GM23248 (cell line): ENCODE data around the gene MAPK4. TPM values are rescaled to one million over a fixed set of nuclear protein-coding genes. Genes with fewer than 3 reads are reported as not detected.

Source experiments
- DNase-seq: peaks from one replicate; pipeline ENCODE4 v3.0.0-alpha.2; 2015
- H2AFZ ChIP-seq: fragments of 200-600 bp; sonication (generic); 2 replicates; pipeline ENCODE4 v1.6.1; 2016; ENCODE audit warnings: antibody characterized with exemption
- H3F3A ChIP-seq: fragments of 200-600 bp; sonication (generic); 2 replicates; pipeline ENCODE4 v1.6.1; 2016; ENCODE audit warnings: mild to moderate bottlenecking, antibody characterized with exemption, mixed run types; ENCODE audit not compliant: insufficient read depth
- H3K27ac ChIP-seq: fragments of 200-600 bp; sonication (generic); 2 replicates; pipeline ENCODE4 v1.5.1; 2016; ENCODE audit warnings: mild to moderate bottlenecking
- H3K27me3 ChIP-seq: fragments of 200-600 bp; sonication (generic); replicated peaks from 2 replicates; pipeline ENCODE4 v1.6.1; 2016; ENCODE audit warnings: mild to moderate bottlenecking; ENCODE audit not compliant: insufficient read depth
- H3K36me3 ChIP-seq: fragments of 200-600 bp; sonication (generic); 2 replicates; pipeline ENCODE4 v1.6.1; 2016; ENCODE audit warnings: low read depth, mild to moderate bottlenecking
- H3K4me1 ChIP-seq: fragments of 200-600 bp; sonication (generic); 2 replicates; pipeline ENCODE4 v1.6.1; 2016; ENCODE audit warnings: mild to moderate bottlenecking; ENCODE audit not compliant: insufficient read depth
- H3K4me2 ChIP-seq: fragments of 200-600 bp; sonication (generic); one replicate; pipeline ENCODE4 v1.6.1; 2016; ENCODE audit warnings: mild to moderate bottlenecking; ENCODE audit not compliant: unreplicated experiment
- H3K4me3 ChIP-seq: fragments of 200-600 bp; sonication (generic); 2 replicates; pipeline ENCODE4 v1.5.1; 2016; ENCODE audit warnings: mild to moderate bottlenecking
- H3K79me2 ChIP-seq: fragments of 200-600 bp; sonication (generic); 2 replicates; pipeline ENCODE4 v1.6.1; 2016; ENCODE audit warnings: mild to moderate bottlenecking; ENCODE audit not compliant: insufficient read depth
- H3K9ac ChIP-seq: fragments of 200-600 bp; sonication (generic); 2 replicates; pipeline ENCODE4 v1.6.1; 2016; ENCODE audit warnings: mild to moderate bottlenecking
- H3K9me2 ChIP-seq: fragments of 200-600 bp; sonication (generic); 2 replicates; pipeline ENCODE4 v1.6.1; 2016; ENCODE audit warnings: mixed run types, mild to moderate bottlenecking, moderate library complexity; ENCODE audit not compliant: insufficient read depth
- H3K9me3 ChIP-seq: fragments of 200-600 bp; sonication (generic); one replicate; pipeline ENCODE4 v1.6.1; 2017; ENCODE audit warnings: low read depth
- H4K20me1 ChIP-seq: fragments of 200-600 bp; sonication (generic); 2 replicates; pipeline ENCODE4 v1.6.0; 2016; ENCODE audit not compliant: insufficient read depth
- EZH2 ChIP-seq: fragments of 200-600 bp; sonication (generic); IDR thresholded peaks from 2 replicates; pipeline ENCODE4 v1.6.1; 2018; ENCODE audit warnings: antibody characterized with exemption, mild to moderate bottlenecking; ENCODE audit not compliant: insufficient read depth, poor library complexity, severe bottlenecking
- EZH2phosphoT487 ChIP-seq: fragments of 200-600 bp; sonication (generic); IDR thresholded peaks from 2 replicates; pipeline ENCODE4 v1.6.1; 2018; ENCODE audit warnings: antibody characterized with exemption, moderate library complexity, mild to moderate bottlenecking, low read depth; ENCODE audit not compliant: insufficient read depth
- WGBS, 2 experiments: methylation state at CpG; one replicate each; pipeline ENCODE4 v1.1.6; 2015 to 2017; ENCODE audit warnings: low lambda C conversion rate in 2 of 2, low coverage in 1 of 2; ENCODE audit errors: missing lambda C conversion rate in 2 of 2; 5-methylcytosine and 5-hydroxymethylcytosine counted together
- in situ Hi-C: fragments of 300-500 bp; cut with MboI; formaldehyde crosslinking; loops from 2 replicates; pipeline ENCODE4 v1.15.0; 2020
- polyA plus RNA-seq: library from polyadenylated mRNA; unstranded; fragments of >200 nt; fragmentation: Nextera tagmentation; extraction: Ambion mirVana; gene quantifications from 2 replicates; pipeline ENCODE4 v1.2.1, GENCODE V29; 2016
- total RNA-seq: library from RNA; depleted of rRNA; stranded (reverse); fragments of >200 nt; shearing (Covaris generic); gene quantifications from 2 replicates; pipeline ENCODE4 v1.2.3, GENCODE V29; 2014

The MAPK4 gene
- total and polyA plus RNA-seq, 2 experiments from 2014 or later = 0.22 TPM; not detected in 1

- Histone ChIP-seq H3K27me3 (no peaks in the 10 kb centered on the region), H3K9ac (no peak overlapping the region), H3K4me3 (no peak overlapping the region), H3K9me2 (no peaks in the 10 kb centered on the region), H3K36me3 (no peaks in the 10 kb centered on the region), H3F3A (no peaks in the 10 kb centered on the region), H3K9me3 (no peaks in the 10 kb centered on the region), H2AFZ (no peak overlapping the region), H3K27ac (no peak overlapping the region), H4K20me1 (no peaks in the 10 kb centered on the region), H3K4me2 (no peak overlapping the region), H3K4me1 (no peaks in the 10 kb centered on the region), H3K79me2 (no peaks in the 10 kb centered on the region)
- no peak for TF ChIP-seq EZH2
- TF ChIP-seq EZH2phosphoT487 = no peak
- in situ Hi-C loops = no loop called here
- no peak for DNase-seq
- 35 to 42% methylated on average over 7 of the region's 7 CpGs for WGBS, 2 experiments
Observed at GRCh38 chr18:50622865-50623393, 63.0 kb downstream of the MAPK4 start.

- no peak for DNase-seq
- Histone ChIP-seq H3K36me3 (no peaks in the 10 kb centered on the region), H3K9me3 (no peaks in the 10 kb centered on the region), H3K9ac (no peak overlapping the region), H3K79me2 (no peaks in the 10 kb centered on the region), H3K4me3 (no peak overlapping the region), H3K9me2 (no peaks in the 10 kb centered on the region), H3K27ac (no peak overlapping the region), H4K20me1 (no peaks in the 10 kb centered on the region), H3K4me1 (no peaks in the 10 kb centered on the region), H3K4me2 (no peak overlapping the region), H3K27me3 (no peaks in the 10 kb centered on the region), H3F3A (no peaks in the 10 kb centered on the region), H2AFZ (no peak overlapping the region)
- TF ChIP-seq EZH2phosphoT487 (no peak), EZH2 (no peak)
- in situ Hi-C loops = no loop called here
- WGBS, 2 experiments = 17 to 30% methylated on average over 4 of the region's 4 CpGs
Observed at GRCh38 chr18:50623694-50624352, 63.9 kb downstream of the MAPK4 start.

- no peaks in the 10 kb centered on the region for H3K36me3 ChIP-seq
- DNase-seq = no peak
- no peaks in the 10 kb centered on the region for H3K4me1 ChIP-seq
- 37 to 38% methylated on average over 3 of the region's 3 CpGs for WGBS, 2 experiments
- H3K9ac ChIP-seq = no peak overlapping the region
- H3K27ac ChIP-seq = no peak overlapping the region
- in situ Hi-C loops = no loop called here
- no peaks in the 10 kb centered on the region for H3K79me2 ChIP-seq
- no peak overlapping the region for H3K4me3 ChIP-seq
- H3K4me2 ChIP-seq = no peak overlapping the region
- no peaks in the 10 kb centered on the region for H3K9me2 ChIP-seq
- H2AFZ ChIP-seq = no peak overlapping the region
- no peak for TF ChIP-seq EZH2phosphoT487
- no peak for TF ChIP-seq EZH2
- H4K20me1 ChIP-seq = no peaks in the 10 kb centered on the region
- H3F3A ChIP-seq = no peaks in the 10 kb centered on the region
- no peaks in the 10 kb centered on the region for H3K27me3 ChIP-seq
- no peaks in the 10 kb centered on the region for H3K9me3 ChIP-seq
Observed at GRCh38 chr18:50624981-50625380, 65.1 kb downstream of the MAPK4 start.

GRCh38 chr18:50626317-50626716 lies 66.4 kb downstream of the MAPK4 start:
- H3K4me2 ChIP-seq = no peak overlapping the region
- H3F3A ChIP-seq = no peaks in the 10 kb centered on the region
- no peaks in the 10 kb centered on the region for H3K4me1 ChIP-seq
- no peaks in the 10 kb centered on the region for H3K36me3 ChIP-seq
- no peaks in the 10 kb centered on the region for H4K20me1 ChIP-seq
- in situ Hi-C loops = no loop called here
- TF ChIP-seq EZH2 (no peak), EZH2phosphoT487 (no peak)
- no peaks in the 10 kb centered on the region for H3K9me3 ChIP-seq
- no peak for DNase-seq
- H3K4me3 ChIP-seq = no peak overlapping the region
- no peaks in the 10 kb centered on the region for H3K27me3 ChIP-seq
- no peak overlapping the region for H3K9ac ChIP-seq
- 57 to 77% methylated on average over 10 of the region's 10 CpGs for WGBS, 2 experiments
- no peak overlapping the region for H2AFZ ChIP-seq
- H3K27ac ChIP-seq = no peak overlapping the region
- no peaks in the 10 kb centered on the region for H3K9me2 ChIP-seq
- H3K79me2 ChIP-seq = no peaks in the 10 kb centered on the region
